Retinal pigment epithelial cell (primary cell): ENCODE measurements around the gene KSR2.

Experiments
- DNase-seq: peaks from one replicate; pipeline ENCODE4 v3.0.0-alpha.2; 2010; ENCODE audit warnings: low read depth
- H3K4me3 ChIP-seq: 2 replicates; pipeline ENCODE4 v1.5.1; 2011; ENCODE audit warnings: mild to moderate bottlenecking, low read length, control low read depth, moderate library complexity
- CTCF ChIP-seq: conservative IDR thresholded peaks from 2 replicates; pipeline ENCODE4 v1.5.1; 2011; ENCODE audit warnings: low read depth, low read length, control low read depth, inconsistent platforms

Gene KSR2

GRCh38 chr12:117491711-117492110 lies 477.1 kb downstream of the KSR2 start:
- DNase-seq = no peak
- no peak overlapping the region for H3K4me3 ChIP-seq
- TF ChIP-seq CTCF = no peak

GRCh38 chr12:117490130-117490529 lies 478.7 kb downstream of the KSR2 start:
- TF ChIP-seq CTCF = no peak
- no peak for DNase-seq
- H3K4me3 ChIP-seq = no peak overlapping the region

GRCh38 chr12:117489671-117490070 lies 479.1 kb downstream of the KSR2 start:
- TF ChIP-seq CTCF = no peak
- no peak for DNase-seq
- H3K4me3 ChIP-seq = no peak overlapping the region

DNA sequence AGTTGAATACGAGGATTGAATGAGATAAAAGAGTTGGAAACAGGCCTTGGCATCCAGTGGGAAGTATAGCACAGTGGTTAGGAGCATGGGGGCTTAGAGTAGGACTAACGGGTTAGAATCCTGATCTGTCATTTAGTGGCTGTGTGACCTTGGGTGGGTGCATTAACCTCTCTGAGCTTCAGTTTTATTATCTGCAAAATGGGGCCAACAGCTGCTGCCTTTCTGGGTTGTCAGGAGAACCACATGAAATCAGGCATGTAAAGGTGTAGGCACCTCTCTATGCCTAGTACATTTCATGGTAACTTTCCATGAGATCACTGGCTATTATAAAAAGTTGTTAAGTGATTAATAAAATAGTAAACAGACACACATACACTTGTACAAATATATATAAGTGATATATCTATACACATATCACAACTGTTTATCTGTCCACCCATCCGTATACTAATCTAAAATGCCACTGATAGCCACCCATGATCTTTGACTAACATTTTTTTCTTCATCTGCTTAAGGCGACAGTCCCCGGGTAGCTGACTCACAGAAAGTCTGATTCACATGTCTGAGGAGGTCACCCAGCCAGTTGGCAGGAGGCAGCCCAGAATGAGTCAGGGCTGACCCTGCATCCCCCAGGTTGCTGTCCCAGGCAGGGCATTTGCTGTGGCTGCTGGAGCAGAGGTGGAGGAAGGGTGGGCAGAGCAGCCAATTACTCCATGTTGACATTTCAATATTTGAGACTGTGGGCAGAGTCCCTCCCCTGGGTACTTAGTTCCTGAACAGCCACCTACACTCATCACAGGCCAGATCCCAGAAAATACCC lies 481.7 kb downstream of the KSR2 start:
- peak; percentile 58 for DNase-seq
- no peak for TF ChIP-seq CTCF
- H3K4me3 ChIP-seq = no peak overlapping the region

GRCh38 chr12:117485984-117486839 lies 482.6 kb downstream of the KSR2 start:
- TF ChIP-seq CTCF = no peak
- DNase-seq = no peak
- H3K4me3 ChIP-seq = no peak overlapping the region

DNA sequence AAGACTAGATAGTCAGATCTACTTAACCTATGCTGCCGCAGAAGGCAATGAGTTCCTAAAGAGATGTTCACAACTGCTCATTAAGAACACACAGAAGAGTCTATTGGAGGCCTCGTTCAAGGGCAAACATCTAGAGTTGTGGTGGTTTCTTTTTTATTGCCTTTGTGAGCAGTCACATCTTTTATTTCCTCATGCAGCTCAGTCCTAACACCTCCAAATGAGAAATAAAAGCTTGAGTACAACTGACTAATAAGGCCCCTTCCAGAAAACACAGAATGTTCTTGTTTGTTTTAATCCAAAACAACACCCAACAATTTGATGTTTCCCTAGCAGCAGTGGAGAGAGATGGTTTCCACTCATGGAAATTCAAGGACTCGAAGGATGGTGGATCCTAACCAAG lies 483.9 kb downstream of the KSR2 start:
- H3K4me3 ChIP-seq = no peak overlapping the region
- no peak for DNase-seq
- no peak for TF ChIP-seq CTCF
